Measurements from ENCODE around the gene SPRN. TPM values are rescaled to one million over a fixed set of nuclear protein-coding genes. Genes with fewer than 3 reads are reported as not detected.

The SPRN gene
- total and polyA plus RNA-seq, 2 of the 4 experiments (the other 2 are of a cell fraction), result 0.36 to 2.3 TPM

DNA sequence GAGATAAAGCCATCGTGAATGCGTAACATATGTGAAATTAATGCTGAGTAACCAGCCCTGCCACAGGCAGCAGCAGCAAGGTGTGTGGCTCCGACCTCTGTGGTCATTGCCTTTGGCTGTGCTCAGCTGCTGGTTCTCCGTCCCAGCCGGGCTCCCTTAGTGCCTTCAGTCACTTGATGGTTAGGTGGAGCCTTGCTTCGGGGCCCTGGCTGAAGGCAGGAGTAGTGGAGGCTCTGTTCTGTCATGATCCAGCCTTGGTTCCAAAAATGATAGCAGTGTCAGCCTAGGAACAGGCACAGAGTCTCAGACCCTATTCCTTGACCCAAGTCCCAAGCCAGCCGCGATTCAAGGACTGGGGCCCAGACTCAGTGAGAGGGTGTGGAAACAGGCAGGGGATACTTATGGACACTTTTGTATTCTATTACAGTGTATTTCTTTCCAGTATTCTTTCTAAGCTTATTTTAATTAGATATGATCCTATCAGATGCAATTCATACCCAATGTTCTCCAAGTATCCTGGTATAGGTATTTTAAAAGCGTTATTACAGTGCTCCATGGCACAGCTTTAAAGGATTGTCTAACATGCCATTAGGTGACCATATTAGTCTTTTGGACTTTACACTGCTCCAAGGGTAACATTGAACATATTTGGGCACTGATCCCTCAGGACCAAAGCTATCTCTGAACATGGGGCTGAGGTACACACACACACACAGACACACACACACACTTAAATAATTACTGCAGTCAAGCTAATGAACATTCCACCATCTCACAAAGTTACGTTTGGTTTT lies 38.3 kb upstream of the SPRN start:
- no peaks in the 10 kb centered on the region for H3K4me1 ChIP-seq (ENCODE audit: control insufficient read depth, insufficient read depth, low read length)
- no peaks in the 10 kb centered on the region for H3K9me1 ChIP-seq (ENCODE audit: insufficient read depth, low read length)
- H3K4ac ChIP-seq (ENCODE audit: low read depth, low read length), result no peak overlapping the region
- H4K8ac ChIP-seq (ENCODE audit: low read depth in 2 of 2, low read length in 2 of 2), result no peak overlapping the region
- intact Hi-C loops (cut with micrococcal nuclease) (no loop called here), in situ Hi-C loops (cut with MboI; ENCODE audit: low sequenced_read_pairs) (no loop called here), dilution Hi-C loops (cut with HindIII; ENCODE audit: low sequenced_read_pairs, unreplicated experiment) (no loop called here)
- no peak overlapping the region for H3K18ac ChIP-seq (ENCODE audit: low read depth, low read length)
- no peak overlapping the region for H3K27ac ChIP-seq (ENCODE audit: insufficient read depth, low read length)
- no peak overlapping the region for H2BK5ac ChIP-seq (ENCODE audit: low read depth, low read length, poor library complexity, severe bottlenecking)
- no peak overlapping the region for H2BK120ac ChIP-seq (ENCODE audit: low read depth, low read length)
- no peak overlapping the region for H2BK15ac ChIP-seq (ENCODE audit: low read depth, low read length)
- BruUV-seq (replicated peaks), result no TSS peak
- TF ChIP-seq NFE2L2 (IDR thresholded peaks at IDR 0.05; ENCODE audit: low read depth, low read length), result no peak
- TF ChIP-seq MAFK (IDR thresholded peaks at IDR 0.05; ENCODE audit: low read depth, low read length), result no peak
- H3K36me3 ChIP-seq (ENCODE audit: control insufficient read depth, insufficient read depth, low read length), result no peaks in the 10 kb centered on the region
- ChIA-PET POLR2A (ENCODE audit: unreplicated experiment) (no interaction called here), CTCF (interaction anchor here (0.6 kb wide), 1 partner anchor 23 kb away, joined by 3 read pairs; no protein-coding TSS in a partner anchor)
- DNase-seq (no peak), ATAC-seq (ENCODE audit: low read depth) (no peak)
- H4K5ac ChIP-seq (ENCODE audit: low read depth, low read length), result no peak overlapping the region
- no peak overlapping the region for H3K4me2 ChIP-seq (ENCODE audit: low read depth, low read length)
- H4K91ac ChIP-seq (ENCODE audit: insufficient read depth, low read depth, low read length), result no peak overlapping the region
- H2AFZ ChIP-seq (replicated peaks; ENCODE audit: low read length, poor library complexity), result no peak overlapping the region
- H3K56ac ChIP-seq (ENCODE audit: extremely low read depth, insufficient read depth, low read length), result no peak overlapping the region
- no peak overlapping the region for H2AK5ac ChIP-seq (ENCODE audit: low read depth, low read length)
- no peaks in the 10 kb centered on the region for H3K9me3 ChIP-seq (ENCODE audit: control insufficient read depth, insufficient read depth, low read length)
- no CpG with 5 or more reads among the region's 10 CpGs for WGBS, 2 experiments (ENCODE audit: extremely low coverage in 2 of 2, insufficient read length in 1 of 2)
- no peak overlapping the region for H2BK20ac ChIP-seq (ENCODE audit: low read depth, low read length)
- H3K23ac ChIP-seq (ENCODE audit: low read depth, low read length), result no peak overlapping the region
- H4K20me1 ChIP-seq (ENCODE audit: insufficient read depth, low read length), result no peaks in the 10 kb centered on the region
- no peaks in the 10 kb centered on the region for H3K79me1 ChIP-seq (ENCODE audit: low read depth in 1 of 2, low read length in 2 of 2)
- no peak overlapping the region for H2AK9ac ChIP-seq (replicated peaks; ENCODE audit: low read depth, low read length, poor library complexity)
- no peak overlapping the region for H3K9ac ChIP-seq (ENCODE audit: low read depth, low read length)
- H3K27me3 ChIP-seq (ENCODE audit: control insufficient read depth, insufficient read depth, low read length), result no peaks in the 10 kb centered on the region
- no peak overlapping the region for H3K14ac ChIP-seq (replicated peaks; ENCODE audit: low read depth, low read length)
- H3K4me3 ChIP-seq (ENCODE audit: insufficient read depth, low read depth, low read length), result no peak overlapping the region

Data from IMR-90 (cell line).